Measurements from ENCODE around the gene TIMM50.

GRCh38 chr19:39434123-39435076, 46.2 kb upstream of the TIMM50 start:
- TF ChIP-seq, protein P1, sequence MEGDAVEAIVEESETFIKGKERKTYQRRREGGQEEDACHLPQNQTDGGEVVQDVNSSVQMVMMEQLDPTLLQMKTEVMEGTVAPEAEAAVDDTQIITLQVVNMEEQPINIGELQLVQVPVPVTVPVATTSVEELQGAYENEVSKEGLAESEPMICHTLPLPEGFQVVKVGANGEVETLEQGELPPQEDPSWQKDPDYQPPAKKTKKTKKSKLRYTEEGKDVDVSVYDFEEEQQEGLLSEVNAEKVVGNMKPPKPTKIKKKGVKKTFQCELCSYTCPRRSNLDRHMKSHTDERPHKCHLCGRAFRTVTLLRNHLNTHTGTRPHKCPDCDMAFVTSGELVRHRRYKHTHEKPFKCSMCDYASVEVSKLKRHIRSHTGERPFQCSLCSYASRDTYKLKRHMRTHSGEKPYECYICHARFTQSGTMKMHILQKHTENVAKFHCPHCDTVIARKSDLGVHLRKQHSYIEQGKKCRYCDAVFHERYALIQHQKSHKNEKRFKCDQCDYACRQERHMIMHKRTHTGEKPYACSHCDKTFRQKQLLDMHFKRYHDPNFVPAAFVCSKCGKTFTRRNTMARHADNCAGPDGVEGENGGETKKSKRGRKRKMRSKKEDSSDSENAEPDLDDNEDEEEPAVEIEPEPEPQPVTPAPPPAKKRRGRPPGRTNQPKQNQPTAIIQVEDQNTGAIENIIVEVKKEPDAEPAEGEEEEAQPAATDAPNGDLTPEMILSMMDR (IDR thresholded peaks at IDR 0.05) = no peak
- no peak for TF ChIP-seq POLR2A (IDR thresholded peaks at IDR 0.05)

All from body of pancreas (tissue), 4 donors.